Measurements from ENCODE around the gene ENTPD6.
A peak's percentile ranks its signal among the peaks of the same experiment; 100 is the strongest.

Gene ENTPD6

DNA sequence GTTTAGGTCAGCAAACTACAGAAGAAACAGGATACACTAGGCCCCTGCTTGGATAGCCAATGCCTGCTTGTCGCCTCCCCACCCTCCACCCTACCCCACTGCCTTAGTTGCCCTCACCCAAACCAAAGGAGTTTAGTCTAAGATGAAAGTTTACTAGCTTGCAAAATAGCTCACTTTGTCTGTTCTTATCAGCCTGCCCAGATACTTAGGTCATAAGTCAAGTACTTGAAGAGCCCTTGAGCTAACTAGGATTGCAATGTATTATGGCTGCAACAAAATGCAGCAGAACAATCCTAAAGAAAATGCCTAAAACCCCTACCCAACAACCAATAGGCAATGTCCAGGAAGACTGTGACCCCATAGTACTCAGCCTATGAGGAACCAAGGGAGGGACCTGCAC is 7.3 kb upstream of the ENTPD6 start:
- DNase-seq: no peak

DNA sequence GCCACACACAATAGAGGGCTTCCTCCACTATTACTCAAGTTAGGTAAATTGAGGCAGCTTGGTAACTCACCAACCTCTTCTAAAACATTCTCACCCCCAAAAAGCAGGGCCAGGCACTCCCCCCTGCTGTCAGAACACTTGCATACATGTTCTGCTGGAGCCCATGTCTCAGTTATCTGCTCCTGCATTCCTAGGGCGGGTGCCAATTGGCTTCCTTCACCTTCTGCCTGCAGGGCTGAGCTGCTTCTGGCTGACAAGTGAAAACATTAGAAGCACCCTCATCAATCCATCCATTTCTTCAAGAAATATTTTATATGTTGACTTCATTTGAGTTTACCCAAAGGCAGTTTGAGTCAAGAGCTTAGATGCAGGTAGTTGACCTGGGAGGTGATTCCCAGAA is 4.5 kb upstream of the ENTPD6 start:
- DNase-seq: no peak

DNA sequence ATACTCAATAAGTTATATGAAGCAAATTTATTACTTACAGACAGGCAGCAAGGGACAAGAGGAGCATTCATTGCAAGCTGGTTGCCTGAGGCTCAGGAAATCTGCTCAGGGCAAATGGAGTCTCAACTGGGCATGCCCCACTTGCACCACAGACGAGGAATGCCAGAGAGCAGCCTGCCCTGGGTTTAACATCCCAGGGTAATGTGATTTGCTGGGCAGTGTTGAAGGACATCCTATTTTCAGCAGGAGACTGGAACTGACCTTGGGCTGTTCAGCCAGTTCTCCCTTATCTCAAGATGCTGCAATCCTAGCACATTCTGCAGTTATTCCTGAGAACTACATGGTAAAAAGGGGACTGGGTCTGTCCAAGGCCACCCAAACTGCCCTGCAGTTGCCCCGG is 3.8 kb upstream of the ENTPD6 start:
- DNase-seq: no peak

DNA sequence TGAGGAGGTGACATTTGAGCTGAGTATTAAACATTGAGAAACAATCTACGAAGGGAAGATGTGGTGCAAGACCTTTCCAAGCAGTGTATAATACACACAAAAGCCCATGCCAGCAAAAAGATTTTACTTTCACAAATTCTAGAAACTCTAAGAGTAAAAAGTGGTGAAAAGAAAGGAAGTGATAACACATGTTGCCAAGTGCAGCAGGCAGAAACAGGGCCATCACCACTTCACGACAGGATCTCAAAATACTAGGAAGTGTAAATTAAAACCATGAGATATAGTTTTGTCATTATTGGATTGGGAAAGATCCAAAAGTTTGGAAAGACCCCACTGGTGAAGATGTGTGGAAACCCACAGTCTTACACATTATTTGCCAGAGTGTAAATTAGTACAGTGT is 1.7 kb upstream of the ENTPD6 start:
- DNase-seq: no peak

DNA sequence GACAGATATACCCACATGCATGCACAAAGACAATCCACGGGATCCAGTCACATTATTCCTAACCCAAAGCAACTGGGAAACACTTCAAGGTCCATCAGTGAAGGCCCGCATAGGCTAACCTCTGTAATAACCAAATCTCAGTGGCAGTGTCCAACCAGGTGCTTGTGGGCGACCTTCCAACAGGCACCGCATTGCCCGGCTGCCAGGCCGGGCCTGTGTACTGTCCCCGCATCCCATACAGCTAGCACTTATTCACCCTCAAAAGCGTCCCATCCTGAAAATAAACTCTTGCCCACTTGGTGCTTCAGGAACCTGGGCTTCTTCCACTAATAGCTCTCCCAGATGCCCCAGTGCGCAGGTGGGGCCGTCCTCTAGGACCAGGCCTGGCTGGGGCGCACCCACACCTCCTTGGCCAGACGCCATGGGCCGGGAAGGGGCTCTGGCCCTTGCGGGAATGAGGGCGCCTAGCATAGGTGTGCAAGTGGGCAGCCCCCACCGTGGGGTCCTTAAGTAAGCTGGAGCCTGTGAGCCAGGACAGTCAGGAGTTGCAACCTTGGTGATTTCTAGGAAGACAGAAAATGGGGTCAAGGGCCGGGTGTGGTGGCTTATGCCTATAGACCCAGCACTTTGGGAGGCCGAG is 1.1 kb upstream of the ENTPD6 start:
- no peak for DNase-seq

DNA sequence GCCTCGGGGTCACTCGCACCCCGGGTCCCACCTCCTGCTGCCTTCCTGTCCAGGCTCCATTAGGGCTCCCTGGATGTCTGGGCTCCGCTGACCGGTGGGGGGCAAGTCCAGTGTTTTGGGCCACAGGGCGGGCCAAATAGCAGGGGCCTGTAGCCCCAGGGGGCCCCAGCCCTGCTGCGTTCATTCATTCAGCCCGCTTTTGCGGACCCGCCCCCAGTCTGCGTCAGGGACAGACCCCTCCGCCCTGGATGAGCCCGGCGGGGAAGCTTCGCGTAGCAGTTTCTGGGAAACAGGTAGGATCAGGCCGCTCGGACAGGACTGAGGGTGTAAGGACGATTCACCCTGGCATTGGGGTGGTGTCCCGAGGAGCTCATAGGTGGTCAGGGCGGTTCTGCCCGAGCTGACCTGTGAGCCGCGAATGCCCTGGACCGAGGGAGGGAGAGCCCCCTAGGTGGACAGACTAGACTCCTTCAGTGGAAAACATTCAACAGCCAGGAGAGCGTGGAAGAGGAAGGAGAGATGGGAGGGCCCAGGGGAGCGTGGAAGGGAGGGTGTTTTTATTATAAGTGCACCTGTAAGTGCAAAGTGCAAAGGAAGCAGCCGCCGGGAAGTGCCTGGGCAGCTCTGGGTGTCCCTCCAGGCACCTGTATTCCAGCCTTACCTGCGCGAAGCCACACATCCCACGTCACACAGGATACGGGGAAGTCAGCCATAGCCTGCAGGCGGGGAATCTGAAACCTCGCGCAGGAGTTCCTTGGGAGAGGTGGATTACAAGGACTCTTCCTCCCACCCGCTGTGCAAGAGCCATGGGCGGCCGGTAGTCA is 662 bp downstream of the ENTPD6 start:
- DNase-seq: peak; percentile 25

DNA sequence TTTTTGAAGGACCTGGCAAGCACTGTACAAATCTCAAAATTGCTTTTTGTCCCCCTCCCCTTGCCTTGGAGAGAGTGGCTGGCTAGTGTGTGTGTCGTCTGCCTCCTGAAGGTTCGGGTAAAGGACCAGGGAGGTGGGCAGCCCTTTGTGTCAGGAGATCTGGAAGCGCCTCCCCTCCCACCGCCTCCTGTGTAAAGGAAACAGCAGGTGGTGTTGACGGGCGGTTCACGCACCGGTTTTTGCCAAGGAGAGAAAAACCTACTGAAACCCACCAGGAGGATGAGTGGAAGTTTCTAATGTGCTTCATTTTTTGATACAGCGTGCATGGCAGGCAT is 1.2 kb downstream of the ENTPD6 start:
- DNase-seq: no peak

DNA sequence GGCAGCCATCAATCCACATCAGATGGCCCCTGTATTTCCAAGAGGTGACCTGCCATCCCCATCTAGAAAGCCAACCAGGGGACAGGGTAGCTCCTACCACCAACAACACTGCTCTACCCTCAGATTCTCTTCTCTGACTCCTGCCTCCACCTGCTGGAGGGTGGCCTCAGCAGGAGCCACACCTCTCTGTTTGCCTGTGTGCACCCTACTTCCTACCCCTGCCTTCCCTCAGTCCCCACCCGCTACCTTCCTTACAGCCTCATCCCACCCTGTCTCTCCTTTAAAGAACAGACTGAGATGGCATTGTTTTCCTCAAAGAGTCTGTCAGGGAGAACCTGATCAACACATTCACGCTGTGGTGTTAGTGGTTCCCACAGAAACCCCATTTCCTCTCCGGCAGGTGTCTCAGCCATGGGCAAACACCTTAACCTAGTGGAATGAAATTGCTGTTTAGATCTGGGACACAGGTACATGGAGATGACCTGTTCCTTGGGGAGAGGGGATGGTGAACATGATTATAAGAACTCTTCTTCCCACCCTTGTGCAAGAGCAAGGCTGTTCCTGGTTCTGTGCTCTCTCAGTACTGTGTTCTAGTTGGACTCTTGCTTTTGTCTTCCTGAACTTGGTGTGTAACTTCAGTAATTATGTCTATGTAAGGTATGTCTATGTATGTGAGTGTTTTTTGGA is 1.8 kb downstream of the ENTPD6 start:
- DNase-seq: peak; percentile 21

DNA sequence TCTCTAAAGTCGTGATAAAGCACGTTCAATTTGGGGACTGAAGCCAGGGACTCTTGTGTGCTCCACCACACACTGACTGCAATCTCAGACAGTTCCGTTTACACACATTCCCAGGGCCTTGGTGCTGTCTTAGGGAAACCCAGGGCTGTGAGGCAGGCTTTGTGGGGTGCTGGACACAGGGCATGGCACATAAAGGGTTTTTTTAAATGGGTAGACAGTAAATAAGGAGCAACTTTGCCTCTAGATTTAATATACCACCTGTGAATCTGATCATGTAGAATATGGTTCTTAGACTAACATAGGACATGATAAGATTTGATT is 2.3 kb downstream of the ENTPD6 start:
- DNase-seq: no peak

DNA sequence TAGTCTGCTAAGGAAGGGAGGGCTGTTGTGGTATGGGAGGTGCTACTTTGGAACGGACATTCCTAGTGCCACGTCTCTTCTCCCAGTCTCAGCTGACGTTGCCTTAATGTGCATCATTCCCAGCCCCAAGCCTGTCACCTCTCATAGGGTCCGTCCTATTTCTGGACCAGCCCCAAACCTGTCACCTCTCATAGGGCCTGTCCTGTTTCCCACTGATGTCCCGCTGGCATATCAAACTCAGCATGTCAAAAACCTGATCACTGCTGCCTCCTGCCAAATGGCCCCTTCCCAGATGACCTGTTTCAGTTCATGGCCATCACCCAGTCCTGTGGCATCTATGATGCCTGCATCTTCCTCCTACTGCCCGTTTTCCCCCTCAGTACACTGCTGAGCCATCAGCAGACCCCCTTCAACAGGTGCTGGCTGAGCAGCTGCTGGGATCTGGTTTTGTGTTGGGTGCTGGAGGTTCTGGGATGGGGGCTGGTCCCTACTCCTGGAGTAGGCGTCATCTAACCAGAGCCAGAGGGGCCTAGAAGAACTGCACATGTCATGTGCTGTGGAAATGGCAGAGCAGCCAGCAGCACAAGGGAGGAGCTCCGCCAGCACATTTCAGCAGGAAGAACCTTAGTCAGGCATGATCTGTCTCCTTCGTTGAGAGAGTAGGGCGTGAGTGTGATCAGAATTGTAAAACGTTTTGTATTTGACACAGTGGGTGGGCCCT is 3.3 kb downstream of the ENTPD6 start:
- DNase-seq: no peak

DNA sequence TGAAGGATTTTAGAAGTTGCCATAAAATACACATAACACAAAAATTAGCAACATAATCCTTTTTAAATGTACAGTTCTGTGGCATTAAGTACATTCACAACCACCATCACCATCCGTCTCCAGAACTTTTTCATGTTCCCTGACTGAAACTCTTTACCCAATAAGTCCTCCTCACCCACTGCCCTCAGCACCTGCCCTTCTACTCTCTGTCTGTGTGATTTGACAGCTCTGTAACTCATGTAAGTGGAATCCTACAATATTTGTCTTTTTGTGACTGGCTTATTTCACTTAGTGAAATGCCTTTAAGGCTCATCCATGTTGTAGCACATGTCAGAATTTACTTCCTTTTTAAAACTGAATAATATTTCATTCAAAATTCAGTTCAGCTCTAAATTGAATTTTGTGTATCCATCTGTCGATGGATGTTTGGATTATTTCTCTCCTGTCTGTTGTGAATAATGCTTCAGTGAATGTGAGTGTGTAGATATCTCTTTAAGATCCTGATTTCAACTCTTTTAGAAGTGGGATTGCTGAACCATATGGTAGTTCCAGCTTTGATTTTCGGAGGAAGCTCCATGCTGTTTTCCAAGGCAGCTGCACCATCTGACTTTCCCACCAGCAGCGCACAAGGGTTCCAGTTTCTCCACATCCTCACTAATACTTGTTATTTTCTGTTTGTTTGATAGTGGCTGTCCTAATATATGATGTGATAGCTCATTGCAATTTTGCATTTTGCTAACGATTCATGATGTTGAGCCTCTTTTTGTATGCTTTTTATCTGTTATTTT is 4.2 kb downstream of the ENTPD6 start:
- no peak for DNase-seq

DNA sequence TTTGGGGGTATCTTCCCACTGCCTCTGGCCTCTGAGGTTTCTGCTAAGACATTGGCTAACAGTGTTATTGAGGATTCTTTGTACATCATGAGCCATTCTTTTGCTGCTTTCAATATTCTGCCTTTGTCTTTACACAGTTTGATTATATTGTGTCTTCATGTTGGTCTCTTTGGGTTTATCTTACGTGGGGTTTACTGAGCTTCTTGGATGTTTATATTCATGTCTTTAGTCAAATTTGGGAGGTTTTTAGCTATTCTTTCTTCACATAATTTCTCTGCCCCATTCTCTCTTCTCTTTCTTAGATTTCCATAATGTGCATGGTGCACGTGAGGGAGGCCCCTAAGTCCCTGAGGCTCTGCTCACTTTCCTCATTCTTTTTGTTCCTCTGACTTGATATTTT is 7.6 kb downstream of the ENTPD6 start:
- DNase-seq: no peak

DNA sequence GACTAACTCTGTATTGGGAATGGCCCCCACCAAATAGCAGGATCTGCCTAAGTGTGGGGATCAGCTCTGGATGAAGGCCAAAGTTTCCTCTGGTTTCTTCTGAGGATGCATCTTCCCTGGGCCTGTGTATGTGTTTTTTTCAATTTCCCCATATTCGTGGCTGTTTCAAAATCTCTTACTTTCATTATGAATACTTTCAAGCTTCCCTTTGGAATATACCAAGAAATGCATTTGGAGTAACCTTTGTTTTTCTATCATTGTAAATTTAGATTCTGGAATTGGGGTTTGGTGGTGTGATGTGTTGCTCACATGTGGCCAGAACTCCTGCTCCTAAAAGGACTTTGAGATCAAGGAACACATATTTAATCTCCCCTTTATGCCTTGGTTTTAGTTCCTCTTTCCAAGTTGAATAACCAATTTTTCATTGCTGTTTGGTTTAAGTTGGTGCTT is 8.4 kb downstream of the ENTPD6 start:
- DNase-seq: no peak

DNA sequence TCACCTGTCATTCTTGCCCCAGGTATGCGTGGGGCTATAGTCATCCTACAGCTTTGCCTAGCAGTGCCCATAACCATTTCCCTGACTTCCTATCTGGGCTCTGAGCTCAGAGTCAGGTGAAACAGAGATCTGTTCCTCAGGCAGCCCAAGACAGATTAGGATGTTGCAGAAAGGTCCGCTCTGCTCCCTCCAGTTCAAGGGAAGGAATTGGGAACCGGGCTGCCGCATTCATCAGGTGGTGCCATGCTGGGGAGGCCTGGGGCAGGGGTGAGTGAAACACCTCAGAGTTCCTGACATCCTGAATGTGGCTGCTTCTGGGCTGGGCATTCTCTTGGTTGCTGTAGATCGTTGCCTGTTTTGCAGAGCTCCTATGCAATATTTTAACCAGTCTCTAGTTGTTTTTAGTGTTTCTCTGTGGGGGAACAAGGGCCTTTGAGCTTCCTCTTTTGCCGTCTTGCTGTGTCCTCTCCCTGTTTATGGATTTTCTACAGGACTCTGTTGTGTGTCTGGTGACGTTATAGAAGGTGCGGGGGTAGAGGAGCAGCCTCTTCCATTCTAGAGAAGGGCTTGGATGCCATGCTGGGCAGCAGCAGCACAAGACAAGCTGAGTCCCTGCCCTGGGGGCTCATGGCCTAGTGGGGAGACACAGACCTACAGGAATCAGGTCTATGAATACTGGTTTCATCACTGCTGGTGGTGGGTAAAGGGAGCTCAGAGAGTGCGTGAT is 9.2 kb downstream of the ENTPD6 start:
- DNase-seq: no peak

DNA sequence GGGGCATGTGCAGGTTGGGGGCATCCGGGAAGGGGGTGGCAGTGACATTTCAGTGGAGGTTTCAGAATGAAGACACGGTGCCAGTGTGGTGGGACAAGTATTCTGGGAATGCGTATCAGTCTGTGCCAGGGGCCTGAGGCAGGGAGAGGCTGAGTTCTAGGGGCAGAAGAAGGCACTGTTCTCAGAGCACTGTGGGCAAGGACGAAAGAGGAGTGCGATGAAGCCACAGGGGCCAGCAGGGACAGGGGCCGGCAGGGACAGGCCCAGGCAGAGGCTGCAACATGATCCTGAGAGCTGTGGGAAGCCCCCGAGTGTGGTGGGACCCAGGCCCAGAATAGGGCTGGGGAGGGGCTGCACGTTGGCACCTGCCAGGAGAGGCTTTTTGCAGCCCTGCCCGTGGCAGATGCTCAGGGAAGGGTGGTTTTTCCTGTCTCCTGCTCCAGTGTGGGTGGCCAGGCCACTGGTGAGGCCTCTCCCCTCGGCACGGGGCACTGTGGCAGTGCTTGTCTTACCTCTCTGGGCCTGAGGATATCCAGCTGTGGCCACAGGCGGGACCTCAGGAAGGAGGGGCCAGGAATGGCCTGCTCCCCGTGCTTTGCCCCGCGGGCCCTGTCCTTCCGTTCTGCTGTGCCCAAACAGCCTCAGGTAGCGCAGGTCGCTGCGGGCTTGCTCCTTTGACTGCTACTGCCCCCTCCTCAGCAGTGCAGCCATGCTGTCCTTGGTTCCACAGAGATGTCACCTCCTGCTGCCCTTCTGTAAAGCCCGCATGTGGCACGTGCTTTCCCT is 10.0 kb downstream of the ENTPD6 start:
- DNase-seq: no peak

DNA sequence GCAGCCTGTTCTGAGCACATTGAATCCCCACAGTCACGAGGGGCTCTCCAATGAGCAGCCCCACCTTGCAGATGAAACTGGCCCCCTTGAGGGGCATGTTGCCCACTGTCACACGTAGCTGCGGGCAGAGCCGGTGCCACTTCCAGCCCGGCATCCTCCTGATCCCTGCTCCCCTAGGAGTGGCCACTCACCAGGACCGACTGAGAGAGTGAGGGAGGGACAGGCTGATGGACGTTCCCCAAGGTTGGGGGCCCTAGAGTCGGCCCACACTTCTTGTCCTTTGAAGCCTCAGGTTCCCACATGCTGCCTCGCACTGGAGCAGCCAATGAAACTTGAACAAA is 10.5 kb downstream of the ENTPD6 start:
- DNase-seq: no peak

DNA sequence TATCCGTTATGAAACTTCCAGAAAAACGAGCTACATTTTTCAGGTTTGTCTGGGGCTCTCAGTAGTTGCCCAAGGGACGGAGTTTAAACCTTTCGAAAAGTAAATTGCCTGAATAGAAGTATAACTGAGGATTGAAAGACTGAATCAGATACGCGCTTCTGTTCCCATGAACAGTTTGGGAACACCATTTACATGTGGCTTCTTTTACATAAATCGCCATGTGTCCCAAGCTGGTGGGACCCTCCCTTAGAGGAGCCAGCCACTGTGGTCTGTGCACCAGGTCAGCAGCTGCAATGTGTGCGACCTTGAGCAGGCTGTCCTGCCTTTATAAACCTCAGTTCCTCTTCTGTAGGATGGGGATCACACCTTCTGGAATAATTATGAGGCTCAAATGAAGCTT is 11.0 kb downstream of the ENTPD6 start:
- no peak for DNase-seq

DNA sequence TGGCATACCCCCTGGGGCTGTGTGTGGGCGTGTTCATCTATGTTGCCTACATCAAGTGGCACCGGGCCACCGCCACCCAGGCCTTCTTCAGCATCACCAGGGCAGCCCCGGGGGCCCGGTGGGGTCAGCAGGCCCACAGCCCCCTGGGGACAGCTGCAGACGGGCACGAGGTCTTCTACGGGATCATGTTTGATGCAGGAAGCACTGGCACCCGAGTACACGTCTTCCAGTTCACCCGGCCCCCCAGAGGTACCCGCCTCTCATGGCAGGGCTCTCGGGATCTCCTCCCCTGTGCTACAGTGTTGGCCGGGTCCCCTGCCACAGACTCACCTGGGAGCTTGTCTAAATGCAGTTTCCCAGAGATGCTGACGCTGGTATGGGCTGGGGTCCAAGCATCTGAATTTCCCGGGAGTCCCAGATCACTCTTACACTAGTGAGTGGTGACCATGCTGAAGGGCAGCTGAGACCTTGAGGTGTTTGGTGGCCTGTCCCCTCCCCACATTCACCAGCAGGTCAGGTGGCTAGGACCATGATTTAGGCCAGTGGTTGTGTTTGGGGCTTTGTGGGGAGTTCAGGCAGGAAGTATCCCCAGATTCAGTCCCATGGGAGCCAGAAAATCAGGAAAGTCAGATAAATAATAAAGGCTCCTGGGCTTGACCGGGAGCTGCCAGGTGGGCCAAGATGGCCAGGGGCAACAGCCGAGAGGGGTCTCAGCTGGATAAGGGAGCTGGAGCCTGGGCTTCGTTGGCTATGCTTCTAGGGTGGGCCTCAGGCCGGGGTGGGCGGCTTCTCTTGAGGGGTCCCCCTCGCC is 11.8 kb downstream of the ENTPD6 start:
- no peak for DNase-seq

DNA sequence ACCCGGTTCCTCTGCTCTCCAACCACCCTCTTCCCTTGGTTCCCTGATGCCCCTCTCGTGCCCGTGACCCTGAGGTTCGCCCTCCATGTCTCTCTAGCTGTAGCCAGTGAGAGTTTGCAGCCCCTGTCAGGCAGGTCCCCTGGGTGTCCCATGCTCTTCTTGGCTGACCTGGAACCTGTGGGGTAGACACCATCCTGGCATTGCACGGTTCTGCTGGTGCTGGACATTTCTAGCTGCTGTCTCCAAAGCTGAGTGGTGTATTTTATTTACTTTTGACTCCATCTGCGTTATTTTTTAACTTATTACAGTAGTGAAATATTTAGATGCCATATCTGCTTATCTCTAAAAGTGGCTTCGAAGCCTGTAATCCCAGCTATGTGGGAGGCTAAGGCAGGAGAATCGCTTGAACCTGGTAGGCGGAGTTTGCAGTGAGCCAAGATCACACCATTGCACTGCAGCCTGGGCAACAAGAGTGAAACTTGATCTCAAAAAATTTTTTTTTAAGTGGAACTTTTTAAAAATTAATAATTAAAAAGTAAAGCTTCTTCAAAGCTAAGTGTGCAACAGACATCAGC is 12.5 kb downstream of the ENTPD6 start:
- no peak for DNase-seq

DNA sequence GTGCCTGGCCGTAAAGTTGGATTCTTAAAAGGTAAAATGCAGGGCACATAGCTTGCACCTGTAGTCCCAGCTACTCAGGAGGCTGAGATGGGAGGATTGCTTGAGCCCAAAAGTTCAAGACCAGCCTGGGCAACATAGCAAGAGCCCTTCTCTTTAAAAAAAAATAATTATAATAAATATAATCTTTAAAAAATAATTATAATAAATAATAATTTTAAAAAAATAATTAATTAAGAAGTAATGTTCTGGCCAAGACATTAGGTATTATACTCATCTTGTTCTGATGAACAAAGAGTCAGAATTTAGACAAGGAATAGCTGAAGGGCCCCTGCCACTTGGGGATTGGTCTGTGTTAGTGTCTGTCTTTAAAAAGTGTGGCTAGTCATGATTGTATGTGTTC is 13.9 kb downstream of the ENTPD6 start:
- no peak for DNase-seq

Data from central memory CD4-positive, alpha-beta T cell (primary cell).